Activated CD4-positive, CD25-positive, alpha-beta regulatory T cell treated with anti-CD3 and anti-CD28 coated beads, Interleukin-2, amount 50 U/mL, for 16 hours (primary cell): ENCODE measurements around the gene COLEC11.

Experiments
- DNase-seq: peaks from one replicate; pipeline ENCODE4 v3.0.0-alpha.2; 2020; ENCODE audit warnings: low read depth, low spot score

Gene COLEC11

GRCh38 chr2:3639015-3639630 lies 44.2 kb downstream of the COLEC11 start:
- DNase-seq, result no peak

GRCh38 chr2:3639653-3640052 lies 44.7 kb downstream of the COLEC11 start:
- DNase-seq, result no peak

DNA sequence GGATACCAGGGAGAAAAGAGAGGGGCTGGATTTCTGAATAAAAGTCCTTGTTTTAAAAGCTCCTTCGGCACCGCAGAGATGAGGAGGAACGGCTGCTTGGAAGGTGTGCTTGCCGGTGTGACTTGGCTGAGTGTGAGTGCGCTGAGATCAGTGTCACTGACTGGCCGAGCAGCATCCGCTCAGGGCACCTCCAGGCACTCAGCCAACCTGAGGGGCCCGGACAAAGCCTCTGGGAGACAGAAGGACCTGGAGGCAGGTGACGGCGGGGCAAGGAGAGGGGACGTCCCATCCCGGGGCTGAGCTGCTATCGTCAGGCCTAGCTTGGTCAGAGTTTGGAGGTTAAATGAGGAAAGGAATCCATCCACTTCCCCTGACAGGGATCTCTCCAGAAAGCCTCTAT lies 46.3 kb downstream of the COLEC11 start:
- no peak for DNase-seq

- no peak for DNase-seq
These were observed 47.0 kb downstream of the COLEC11 start for GRCh38 chr2:3641841-3642421.

GRCh38 chr2:3642521-3643215 lies 47.8 kb downstream of the COLEC11 start:
- DNase-seq, result no peak

DNA sequence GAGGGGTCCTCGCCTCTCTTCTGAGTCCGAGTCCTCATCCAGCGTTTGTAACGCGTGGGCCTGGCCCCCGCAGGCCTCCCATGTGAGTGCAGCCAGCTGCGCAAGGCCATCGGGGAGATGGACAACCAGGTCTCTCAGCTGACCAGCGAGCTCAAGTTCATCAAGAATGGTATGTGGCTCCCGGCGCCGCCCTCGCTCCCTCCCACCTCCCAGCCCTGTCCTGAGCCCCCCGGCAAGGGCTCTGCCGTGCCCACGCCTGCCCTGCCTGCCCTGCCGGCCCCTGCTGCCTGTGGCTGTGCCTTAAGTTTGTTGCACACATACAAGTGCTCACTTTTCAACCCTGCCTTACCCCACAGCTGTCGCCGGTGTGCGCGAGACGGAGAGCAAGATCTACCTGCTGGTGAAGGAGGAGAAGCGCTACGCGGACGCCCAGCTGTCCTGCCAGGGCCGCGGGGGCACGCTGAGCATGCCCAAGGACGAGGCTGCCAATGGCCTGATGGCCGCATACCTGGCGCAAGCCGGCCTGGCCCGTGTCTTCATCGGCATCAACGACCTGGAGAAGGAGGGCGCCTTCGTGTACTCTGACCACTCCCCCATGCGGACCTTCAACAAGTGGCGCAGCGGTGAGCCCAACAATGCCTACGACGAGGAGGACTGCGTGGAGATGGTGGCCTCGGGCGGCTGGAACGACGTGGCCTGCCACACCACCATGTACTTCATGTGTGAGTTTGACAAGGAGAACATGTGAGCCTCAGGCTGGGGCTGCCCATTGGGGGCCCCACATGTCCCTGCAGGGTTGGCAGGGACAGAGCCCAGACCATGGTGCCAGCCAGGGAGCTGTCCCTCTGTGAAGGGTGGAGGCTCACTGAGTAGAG lies 48.7 kb downstream of the COLEC11 start:
- DNase-seq, result no peak

GRCh38 chr2:3644246-3644525 lies 49.3 kb downstream of the COLEC11 start:
- DNase-seq, result no peak

GRCh38 chr2:3644891-3645605 lies 50.1 kb downstream of the COLEC11 start:
- DNase-seq, result no peak

- no peak for DNase-seq
These were observed 51.0 kb downstream of the COLEC11 start for GRCh38 chr2:3645745-3646389.

- DNase-seq, result no peak
These were observed 51.5 kb downstream of the COLEC11 start for GRCh38 chr2:3646446-3646845.

GRCh38 chr2:3647246-3647645 lies 52.3 kb downstream of the COLEC11 start:
- DNase-seq, result no peak

DNA sequence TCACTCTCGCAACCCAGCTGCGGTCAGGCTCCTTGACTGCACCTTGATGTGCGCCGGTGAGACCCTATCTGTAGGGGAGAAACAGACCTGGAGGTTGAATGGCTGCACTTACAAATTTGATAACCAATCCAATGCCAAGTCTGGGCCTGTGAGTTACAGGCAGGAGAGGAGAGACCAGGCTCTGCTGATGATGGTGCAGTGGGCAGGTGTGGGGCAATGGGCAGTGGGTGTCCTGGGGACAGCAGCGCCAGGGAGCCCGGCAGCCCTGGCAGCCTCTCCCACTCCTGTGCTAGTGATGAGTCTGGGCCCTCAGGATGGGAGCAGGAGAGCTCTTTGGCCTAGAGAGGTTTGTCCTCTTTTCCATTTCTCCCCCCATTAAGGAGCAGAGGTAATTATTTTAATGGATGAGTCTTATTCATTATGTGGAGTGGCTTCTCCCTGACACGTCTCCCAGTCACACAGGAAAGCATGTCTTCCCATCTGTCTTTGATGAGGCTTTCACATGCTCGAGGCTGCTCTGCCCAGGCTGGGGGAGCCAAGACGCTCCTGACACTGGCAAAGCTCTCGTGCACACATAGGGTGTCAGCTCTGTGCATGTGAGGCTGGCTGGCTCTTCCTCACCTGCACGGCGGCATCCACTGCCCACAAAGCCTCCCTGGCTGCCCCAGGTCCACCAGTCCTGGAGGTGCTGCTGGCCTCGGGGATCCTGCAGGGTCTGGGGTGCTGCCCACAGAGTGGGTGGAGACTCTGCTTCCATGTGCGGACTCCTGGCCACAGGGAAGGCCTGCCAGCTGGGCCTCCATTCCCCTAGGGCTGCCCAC lies 53.1 kb downstream of the COLEC11 start:
- no peak for DNase-seq

DNA sequence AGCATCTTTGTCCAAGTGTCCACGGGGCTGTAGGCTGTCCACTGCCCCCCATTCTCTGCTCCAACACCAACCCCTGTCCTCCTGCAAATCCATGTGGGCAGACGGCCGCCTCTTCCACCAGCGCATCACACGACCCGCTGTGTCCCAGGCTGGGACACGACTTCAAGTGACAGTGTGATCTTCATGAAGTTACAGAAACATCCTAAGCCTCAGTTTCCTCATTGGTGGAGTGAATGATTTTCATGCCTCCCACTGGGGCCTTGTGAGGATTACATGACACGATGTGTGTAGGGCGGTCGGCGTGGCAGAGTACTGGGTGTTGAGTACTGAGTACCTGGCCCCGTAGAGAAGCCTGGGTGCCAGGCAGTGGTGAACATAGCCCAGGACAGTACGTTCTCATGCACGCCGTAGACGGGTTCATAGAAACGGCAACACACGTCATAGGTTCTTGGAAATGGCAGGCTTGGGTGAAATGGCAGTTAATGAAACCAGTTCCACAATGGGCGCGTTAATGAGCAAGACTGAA lies 53.8 kb downstream of the COLEC11 start:
- DNase-seq, result no peak

DNA sequence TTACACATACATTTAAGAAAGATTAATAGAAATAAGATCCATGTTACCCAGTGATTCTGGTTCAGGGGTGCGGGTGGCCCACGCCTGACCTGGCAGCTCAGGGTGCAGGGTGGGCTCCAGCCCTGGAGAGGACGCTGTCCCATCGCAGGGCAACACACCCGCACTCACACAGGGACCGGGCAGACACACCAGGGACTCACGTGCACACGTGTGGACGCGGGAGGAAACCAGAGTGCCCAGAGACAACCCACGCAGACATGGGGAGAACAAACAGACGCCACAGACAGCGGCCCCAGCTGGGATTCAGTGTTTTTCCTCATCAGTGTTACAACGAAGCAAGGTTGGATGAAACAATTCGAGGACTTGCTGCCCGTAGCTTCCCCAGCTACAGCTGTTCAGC lies 54.7 kb downstream of the COLEC11 start:
- no peak for DNase-seq

DNA sequence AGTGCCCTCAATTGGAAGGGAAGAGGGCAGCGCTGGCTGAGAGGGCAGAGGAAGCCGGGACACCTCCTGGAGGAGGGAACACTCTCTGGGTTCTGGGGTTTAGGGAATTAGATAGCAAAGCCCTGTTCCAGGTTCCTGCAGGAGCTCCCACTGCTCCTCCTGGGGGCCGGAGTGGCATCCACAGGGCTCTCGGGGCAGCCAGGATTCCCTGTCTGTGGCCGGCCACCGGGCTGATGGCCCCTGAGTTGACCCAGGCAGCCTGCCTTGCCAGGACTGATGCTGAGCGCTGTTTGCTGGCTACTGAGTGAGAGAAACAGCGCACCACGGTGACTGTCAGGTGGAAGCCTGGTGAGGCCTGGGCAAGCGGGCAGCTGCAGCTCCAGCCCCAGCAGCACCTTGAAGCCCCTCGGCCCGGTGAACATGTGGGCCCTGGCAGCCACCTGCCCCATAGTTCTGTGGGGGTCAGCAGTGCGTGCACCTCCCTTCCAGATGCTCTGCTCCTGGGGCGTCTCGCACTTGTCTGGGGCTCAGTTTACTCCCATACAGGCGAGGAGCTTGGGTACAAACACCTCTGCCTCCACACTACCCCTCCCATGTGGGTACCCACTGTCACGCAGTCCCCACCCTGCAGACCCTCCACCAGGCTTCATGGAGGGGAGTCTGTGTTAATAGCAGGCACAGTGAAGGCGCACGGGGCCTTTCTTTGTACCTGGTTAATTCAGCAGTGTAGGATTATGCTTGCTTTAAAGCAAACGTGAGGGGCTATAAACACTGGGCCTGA lies 55.4 kb downstream of the COLEC11 start:
- DNase-seq, result no peak

DNA sequence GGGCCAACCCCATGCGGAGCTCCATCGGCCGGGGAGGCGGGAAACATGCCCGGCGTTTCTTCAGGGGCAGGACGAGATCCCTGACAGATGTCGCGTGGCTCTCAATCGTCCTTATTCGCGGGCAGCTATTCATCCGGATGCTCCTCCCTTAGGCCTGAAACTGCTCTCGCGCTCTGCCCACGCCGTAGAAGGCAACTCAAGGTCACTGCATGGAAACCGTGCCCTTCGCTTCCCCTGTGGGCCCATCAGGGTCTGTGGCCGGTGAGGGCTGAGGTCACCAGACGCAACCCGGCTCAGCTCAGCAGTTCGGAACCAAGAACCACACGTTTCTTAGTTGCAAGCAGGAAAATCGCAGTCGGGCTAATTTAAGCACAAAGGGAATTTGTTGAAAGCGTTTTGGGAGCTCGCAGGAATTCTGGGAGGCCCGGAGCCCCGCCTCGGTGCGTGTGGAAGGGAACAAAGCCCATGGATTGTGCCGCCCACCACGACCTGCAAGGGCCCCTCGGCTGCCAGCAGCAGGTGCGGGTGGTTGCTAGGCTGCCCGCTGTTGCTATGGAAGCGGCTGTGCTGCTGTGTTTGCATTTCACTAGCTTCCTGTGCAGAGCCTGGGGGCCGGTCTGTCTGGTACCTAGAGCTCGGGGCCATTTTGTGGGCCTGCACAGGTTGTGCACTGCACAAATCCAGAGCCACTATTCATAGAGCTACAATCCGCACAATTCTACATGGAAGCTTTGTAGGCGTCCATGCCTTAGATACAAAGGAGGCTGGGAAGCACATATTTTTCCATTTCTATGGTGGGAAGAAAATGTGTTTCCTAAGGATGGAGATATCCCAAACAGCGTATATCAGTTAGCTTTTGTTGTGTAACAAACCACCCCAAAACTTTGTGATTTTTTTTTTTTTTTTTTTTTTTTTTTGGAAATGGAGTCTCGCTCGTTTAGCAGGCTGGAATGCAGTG lies 57.1 kb downstream of the COLEC11 start:
- peak; percentile 5 for DNase-seq

GRCh38 chr2:3652896-3653625 lies 58.1 kb downstream of the COLEC11 start:
- no peak for DNase-seq

DNA sequence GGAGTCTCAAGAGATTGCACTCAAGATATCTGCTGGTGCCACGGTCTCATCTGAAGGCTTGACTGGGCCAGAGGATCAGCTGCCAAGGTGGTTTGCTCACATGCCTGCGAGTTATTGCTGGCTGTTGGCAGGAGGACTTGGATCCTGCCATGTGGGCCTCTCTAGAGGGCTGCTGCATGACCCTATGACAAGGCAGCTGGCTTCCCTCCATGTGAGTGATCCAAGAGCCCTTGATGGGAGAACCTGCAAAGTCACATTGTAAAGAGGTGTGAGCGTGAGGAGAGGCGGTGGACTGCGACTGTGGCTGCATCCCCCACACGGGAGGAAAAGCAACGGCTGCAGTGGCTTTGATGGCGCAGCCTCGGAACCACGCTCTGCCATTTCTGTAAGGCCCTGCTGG lies 59.1 kb downstream of the COLEC11 start:
- DNase-seq, result no peak
